Measurements from ENCODE around the gene FOXF1. TPM values are rescaled to one million over a fixed set of nuclear protein-coding genes. Genes with fewer than 3 reads are reported as not detected.

Gene FOXF1
- polyA plus RNA-seq, 3 donors, result not detected

DNA sequence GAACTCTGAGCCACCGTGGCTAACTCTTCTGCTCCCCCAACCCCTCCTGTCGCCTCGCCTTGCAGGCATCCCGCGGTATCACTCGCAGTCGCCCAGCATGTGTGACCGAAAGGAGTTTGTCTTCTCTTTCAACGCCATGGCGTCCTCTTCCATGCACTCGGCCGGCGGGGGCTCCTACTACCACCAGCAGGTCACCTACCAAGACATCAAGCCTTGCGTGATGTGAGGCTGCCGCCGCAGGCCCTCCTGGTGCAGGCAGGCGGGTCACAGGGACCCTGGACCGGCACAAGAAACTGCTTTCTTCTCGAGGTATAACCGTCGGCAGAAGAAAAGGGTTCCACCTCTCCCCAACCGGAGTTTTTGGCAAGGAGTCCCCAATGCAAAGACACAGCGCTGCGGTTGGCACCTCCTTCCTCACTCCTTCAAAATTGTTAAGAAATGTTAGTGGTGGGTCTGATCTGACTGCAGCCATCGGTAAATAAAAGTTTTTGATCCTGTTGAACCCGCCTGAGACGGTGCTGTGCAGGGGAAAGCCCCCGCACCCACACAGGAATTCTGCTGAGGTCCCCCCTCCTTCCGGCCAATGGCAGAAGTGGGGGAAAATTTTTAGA is 2.6 kb downstream of the FOXF1 start:
- intact Hi-C loops (cut with micrococcal nuclease), result no loop called here
- no peak for TF ChIP-seq CTCF (IDR thresholded peaks at IDR 0.05)
- H2AFZ ChIP-seq (ENCODE audit: insufficient read depth, low read depth, low read length, poor library complexity, severe bottlenecking), result no peak overlapping the region
- Mint-ChIP-seq H3K4me3 (peak overlapping the region in 1 of 2 donors; percentile 68), H3K27ac (peak overlapping the region in 2 of 7 donors; percentile 35 to 68), H3K36me3 (peaks cover 0 to 4% of the 10 kb centered on the region in 2 donors), H3K27me3 (ENCODE audit: low read depth in 3 of 3) (peaks cover 81 to 99% (median 90%) of the 10 kb centered on the region in 3 donors), H3K4me1 (peaks cover 9% of the 10 kb centered on the region), H3K9me3 (peaks cover 0 to 11% (median 2%) of the 10 kb centered on the region in 7 donors)
- H3K4me3 ChIP-seq (replicated peaks in 1 of 3; ENCODE audit: low read depth in 2 of 3, low read length in 3 of 3), result no peak overlapping the region
- H3K36me3 ChIP-seq (replicated peaks in 1 of 2; ENCODE audit: control insufficient read depth in 1 of 2, insufficient read depth in 2 of 2, low read length in 2 of 2), result no peaks in the 10 kb centered on the region
- DNase-seq, result no peak
- H3K27me3 ChIP-seq (ENCODE audit: control insufficient read depth in 2 of 2, insufficient read depth in 2 of 2, low read length in 2 of 2), result peaks cover 65 to 92% of the 10 kb centered on the region in 2 donors
- H3K4me2 ChIP-seq (replicated peaks; ENCODE audit: extremely low read depth, low read length, poor library complexity, severe bottlenecking), result no peak overlapping the region
- H3K27ac ChIP-seq (ENCODE audit: low read depth in 1 of 2, low read length in 2 of 2), result no peak overlapping the region
- WGBS (ENCODE audit: insufficient coverage), result 8% methylated on average over 23 of the region's 29 CpGs
- no peak overlapping the region for H3K9ac ChIP-seq (ENCODE audit: insufficient read depth, low read length, poor library complexity, severe bottlenecking)
- H3K4me1 ChIP-seq (ENCODE audit: control insufficient read depth in 1 of 2, insufficient read depth in 2 of 2, low read length in 2 of 2), result peaks cover 5 to 11% of the 10 kb centered on the region in 2 donors
- H3K79me2 ChIP-seq (ENCODE audit: insufficient read depth, low read length), result no peaks in the 10 kb centered on the region
- no peaks in the 10 kb centered on the region for H4K20me1 ChIP-seq (ENCODE audit: insufficient read depth, low read length)
- H3K9me3 ChIP-seq (replicated peaks in 1 of 2; ENCODE audit: control insufficient read depth in 1 of 2, insufficient read depth in 1 of 2, low read length in 2 of 2), result peaks cover 0 to 7% of the 10 kb centered on the region in 2 donors

- Mint-ChIP-seq H3K4me3 (peak overlapping the region in 1 of 2 donors; percentile 86), H3K27me3 (ENCODE audit: low read depth in 3 of 3) (peaks cover 80 to 99% (median 88%) of the 10 kb centered on the region in 3 donors), H3K27ac (no peak overlapping the region), H3K36me3 (peaks cover 0 to 3% of the 10 kb centered on the region in 2 donors), H3K9me3 (peaks cover 0 to 12% (median 2%) of the 10 kb centered on the region in 7 donors), H3K4me1 (peaks cover 9% of the 10 kb centered on the region)
- Histone ChIP-seq H3K4me1 (ENCODE audit: control insufficient read depth in 1 of 2, insufficient read depth in 2 of 2, low read length in 2 of 2) (peaks cover 5 to 11% of the 10 kb centered on the region in 2 donors), H3K4me2 (replicated peaks; ENCODE audit: extremely low read depth, low read length, poor library complexity, severe bottlenecking) (no peak overlapping the region), H3K27me3 (ENCODE audit: control insufficient read depth in 2 of 2, insufficient read depth in 2 of 2, low read length in 2 of 2) (peaks cover 58 to 94% of the 10 kb centered on the region in 2 donors), H2AFZ (ENCODE audit: insufficient read depth, low read depth, low read length, poor library complexity, severe bottlenecking) (no peak overlapping the region), H3K36me3 (replicated peaks in 1 of 2; ENCODE audit: control insufficient read depth in 1 of 2, insufficient read depth in 2 of 2, low read length in 2 of 2) (no peaks in the 10 kb centered on the region), H3K27ac (ENCODE audit: low read depth in 1 of 2, low read length in 2 of 2) (no peak overlapping the region), H4K20me1 (ENCODE audit: insufficient read depth, low read length) (no peaks in the 10 kb centered on the region), H3K79me2 (ENCODE audit: insufficient read depth, low read length) (no peaks in the 10 kb centered on the region), H3K9ac (ENCODE audit: insufficient read depth, low read length, poor library complexity, severe bottlenecking) (no peak overlapping the region), H3K4me3 (replicated peaks in 1 of 3; ENCODE audit: low read depth in 2 of 3, low read length in 3 of 3) (no peak overlapping the region), H3K9me3 (replicated peaks in 1 of 2; ENCODE audit: control insufficient read depth in 1 of 2, insufficient read depth in 1 of 2, low read length in 2 of 2) (peaks cover 0 to 4% of the 10 kb centered on the region in 2 donors)
- intact Hi-C loops (cut with micrococcal nuclease), result no loop called here
- TF ChIP-seq CTCF (IDR thresholded peaks at IDR 0.05), result no peak
- 14% methylated on average over 18 of the region's 35 CpGs for WGBS (ENCODE audit: insufficient coverage)
- no peak for DNase-seq
Observed at GRCh38 chr16:86513471-86514277, 3.3 kb downstream of the FOXF1 start.
